Neural cell (in vitro differentiated cells): ENCODE data around the gene EIF4B. TPM values are rescaled to one million over a fixed set of nuclear protein-coding genes. Genes with fewer than 3 reads are reported as not detected.

Experiments
- H2AFZ ChIP-seq: fragments of 200-600, 300-800 bp; sonication (generic), shearing (Covaris generic); 2 replicates; pipeline ENCODE4 v1.6.0; 2014; ENCODE audit warnings: low read depth, mild to moderate bottlenecking, antibody characterized with exemption, low read length, moderate library complexity
- H3F3A ChIP-seq: fragments of 200-600 bp; shearing (Covaris generic); 2 replicates; pipeline ENCODE4 v1.6.1; 2016; ENCODE audit warnings: mild to moderate bottlenecking, moderate library complexity, mixed read lengths, antibody characterized with exemption, low read length; ENCODE audit not compliant: insufficient read depth, poor library complexity, severe bottlenecking
- H3K27ac ChIP-seq: fragments of 200-600, 300-800 bp; sonication (generic), shearing (Covaris generic); 2 replicates; pipeline ENCODE4 v1.5.1; 2014; ENCODE audit warnings: mild to moderate bottlenecking, low read length, moderate library complexity
- H3K27me3 ChIP-seq: fragments of 300-800, 200-600 bp; sonication (generic), shearing (Covaris generic); 2 replicates; pipeline ENCODE4 v1.6.0; 2014; ENCODE audit warnings: mild to moderate bottlenecking, low read depth, low read length, moderate library complexity; ENCODE audit not compliant: insufficient read depth
- H3K36me3 ChIP-seq: fragments of 300-800, 200-600 bp; sonication (generic), shearing (Covaris generic); 2 replicates; pipeline ENCODE4 v1.5.1; 2014; ENCODE audit warnings: mild to moderate bottlenecking, antibody characterized with exemption, low read length, moderate library complexity; ENCODE audit not compliant: insufficient read depth
- H3K4me2 ChIP-seq: fragments of 300-800, 200-600 bp; sonication (generic), shearing (Covaris generic); 2 replicates; pipeline ENCODE4 v1.6.0; 2014; ENCODE audit warnings: mild to moderate bottlenecking, low read length
- H3K4me3 ChIP-seq: fragments of 300-800, 200-600 bp; sonication (generic), shearing (Covaris generic); 2 replicates; pipeline ENCODE4 v1.5.1; 2014; ENCODE audit warnings: mild to moderate bottlenecking, low read length, moderate library complexity
- H3K79me2 ChIP-seq: fragments of 200-600 bp; shearing (Covaris generic); replicated peaks from 2 replicates; pipeline ENCODE4 v1.6.0; 2014; ENCODE audit warnings: mild to moderate bottlenecking, low read length, moderate library complexity; ENCODE audit not compliant: insufficient read depth
- H3K9ac ChIP-seq: fragments of 300-800, 200-600 bp; sonication (generic), shearing (Covaris generic); 2 replicates; pipeline ENCODE4 v1.6.1; 2016; ENCODE audit warnings: mild to moderate bottlenecking, low read length, mixed read lengths
- H3K9me2 ChIP-seq: fragments of 200-600 bp; shearing (Covaris generic); 2 replicates; pipeline ENCODE4 v1.6.1; 2016; ENCODE audit warnings: mild to moderate bottlenecking, low read length, mixed read lengths; ENCODE audit not compliant: insufficient read depth
- H3K9me3 ChIP-seq: fragments of 200-600, 300-800 bp; sonication (generic), shearing (Covaris generic); 2 replicates; pipeline ENCODE4 v1.6.1; 2016; ENCODE audit warnings: mild to moderate bottlenecking, mixed run types, low read length, moderate library complexity, mixed read lengths
- H4K20me1 ChIP-seq: fragments of 200-600 bp; shearing (Covaris generic); 2 replicates; pipeline ENCODE4 v1.6.1; 2016; ENCODE audit warnings: mild to moderate bottlenecking, mixed run types; ENCODE audit not compliant: insufficient read depth
- CTCF ChIP-seq: fragments of 450-650 bp; IDR thresholded peaks from 2 replicates; pipeline ENCODE4 v1.5.1; 2014; ENCODE audit warnings: antibody characterized with exemption, mild to moderate bottlenecking, moderate library complexity; ENCODE audit not compliant: poor library complexity, severe bottlenecking
- EZH2 ChIP-seq: fragments of 200-600, 300-800 bp; shearing (Covaris generic), sonication (generic); IDR thresholded peaks from 2 replicates; pipeline ENCODE4 v1.6.1; 2014; ENCODE audit warnings: antibody characterized with exemption, low read length, borderline replicate concordance, mild to moderate bottlenecking; ENCODE audit not compliant: insufficient read depth, poor library complexity, severe bottlenecking
- RAD21 ChIP-seq: fragments of 450-650 bp; conservative IDR thresholded peaks from 2 replicates; pipeline ENCODE4 v1.6.1; 2014; ENCODE audit warnings: antibody characterized with exemption, mild to moderate bottlenecking, moderate library complexity
- REST ChIP-seq: IDR thresholded peaks from 2 replicates; pipeline ENCODE4 v1.6.1; 2012; ENCODE audit warnings: borderline replicate concordance
- SMC3 ChIP-seq: fragments of 450-650 bp; conservative IDR thresholded peaks from 2 replicates; pipeline ENCODE4 v1.6.1; 2014; ENCODE audit warnings: antibody characterized with exemption, mild to moderate bottlenecking, moderate library complexity; ENCODE audit not compliant: poor library complexity
- polyA plus RNA-seq: library from polyadenylated mRNA; depleted of rRNA; stranded (reverse); fragments of >200 nt; gene quantifications from 2 replicates; pipeline ENCODE4 v1.2.3, GENCODE V29; 2014

Gene EIF4B
- polyA plus RNA-seq, 1 donor from 2014 or later = 333 TPM

GRCh38 chr12:53065975-53066931 lies 60.0 kb downstream of the EIF4B start:
- H3K27me3 ChIP-seq = no peaks in the 10 kb centered on the region
- H2AFZ ChIP-seq = no peak overlapping the region
- TF ChIP-seq EZH2 (no peak), SMC3 (peak; percentile 80), REST (no peak), RAD21 (peak; percentile 79), CTCF (peak; percentile 85)
- no peak overlapping the region for H3K4me3 ChIP-seq
- no peak overlapping the region for H3K9ac ChIP-seq
- H3K27ac ChIP-seq = no peak overlapping the region
- H3K9me2 ChIP-seq = no peaks in the 10 kb centered on the region
- no peaks in the 10 kb centered on the region for H3F3A ChIP-seq
- H4K20me1 ChIP-seq = no peaks in the 10 kb centered on the region
- H3K9me3 ChIP-seq = no peaks in the 10 kb centered on the region
- peaks cover 4% of the 10 kb centered on the region for H3K36me3 ChIP-seq
- H3K79me2 ChIP-seq = no peaks in the 10 kb centered on the region
- H3K4me2 ChIP-seq = no peak overlapping the region

GRCh38 chr12:53067074-53067992 lies 61.1 kb downstream of the EIF4B start:
- no peak overlapping the region for H3K9ac ChIP-seq

More at GRCh38 chr12:53067074-53067992, 61.1 kb downstream of the EIF4B start:
- no peak overlapping the region for H2AFZ ChIP-seq
- H3K36me3 ChIP-seq = peaks cover 4% of the 10 kb centered on the region
- no peaks in the 10 kb centered on the region for H4K20me1 ChIP-seq
- no peak overlapping the region for H3K27ac ChIP-seq
- no peak for TF ChIP-seq SMC3
- no peak overlapping the region for H3K4me3 ChIP-seq
- H3K79me2 ChIP-seq = no peaks in the 10 kb centered on the region
- H3F3A ChIP-seq = no peaks in the 10 kb centered on the region
- no peaks in the 10 kb centered on the region for H3K9me2 ChIP-seq
- H3K9me3 ChIP-seq = no peaks in the 10 kb centered on the region
- no peaks in the 10 kb centered on the region for H3K27me3 ChIP-seq
- no peak overlapping the region for H3K4me2 ChIP-seq
